HG02870 (cell line): ENCODE measurements around the gene SLC23A3.
A peak's percentile ranks its signal among the peaks of the same experiment; 100 is the strongest.

Experiments
- ATAC-seq: cut with Tn5 transposase; IDR thresholded peaks from one replicate; pipeline ENCODE4 v1.9.1; 2021; ENCODE audit warnings: mild to moderate bottlenecking, moderate library complexity; ENCODE audit not compliant: unreplicated experiment

The SLC23A3 gene

DNA sequence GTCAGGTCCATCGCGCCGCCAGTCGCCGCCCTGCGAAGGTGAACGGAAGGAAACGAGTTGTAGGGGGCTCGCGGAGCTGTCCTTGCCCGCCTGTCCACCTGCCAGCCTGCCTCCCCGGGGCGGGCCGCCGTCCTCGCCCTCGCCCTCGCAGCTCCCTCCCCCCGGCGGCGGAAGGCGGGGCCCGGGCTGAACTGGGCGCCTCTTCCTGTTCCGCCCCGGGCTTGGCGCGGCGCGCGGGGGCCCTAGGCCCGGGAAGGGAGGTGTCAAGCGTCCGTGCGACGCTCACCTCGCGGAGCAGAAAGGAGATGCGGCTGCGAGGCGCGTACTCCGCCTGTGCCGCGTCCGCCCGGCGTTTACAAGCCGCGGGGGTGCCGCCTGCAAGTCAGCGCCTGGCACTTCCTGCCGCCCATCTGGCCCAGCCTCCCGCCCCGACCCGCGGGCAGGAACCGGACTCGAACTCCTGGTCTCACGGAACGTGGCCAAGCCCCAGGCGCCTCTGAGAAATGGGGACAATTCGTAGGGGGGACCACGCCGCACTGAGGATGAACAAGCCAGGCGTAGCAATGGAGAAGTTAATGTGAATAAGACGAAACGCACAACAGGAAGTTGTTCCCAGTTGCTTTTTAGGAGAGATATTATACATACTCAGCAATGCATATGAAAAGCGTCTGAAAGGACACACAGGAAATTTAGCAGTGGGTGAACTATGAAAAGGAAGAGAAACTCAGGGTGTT, 7.2 kb upstream of the SLC23A3 start, which contains the start of gene CNPPD1:
Gene CNPPD1, minus strand, starts transcription at position 108 of the 734 bp plus-strand sequence. Its CDS starts 97 bp downstream, at position 11.
- peak; percentile 67 for ATAC-seq

DNA sequence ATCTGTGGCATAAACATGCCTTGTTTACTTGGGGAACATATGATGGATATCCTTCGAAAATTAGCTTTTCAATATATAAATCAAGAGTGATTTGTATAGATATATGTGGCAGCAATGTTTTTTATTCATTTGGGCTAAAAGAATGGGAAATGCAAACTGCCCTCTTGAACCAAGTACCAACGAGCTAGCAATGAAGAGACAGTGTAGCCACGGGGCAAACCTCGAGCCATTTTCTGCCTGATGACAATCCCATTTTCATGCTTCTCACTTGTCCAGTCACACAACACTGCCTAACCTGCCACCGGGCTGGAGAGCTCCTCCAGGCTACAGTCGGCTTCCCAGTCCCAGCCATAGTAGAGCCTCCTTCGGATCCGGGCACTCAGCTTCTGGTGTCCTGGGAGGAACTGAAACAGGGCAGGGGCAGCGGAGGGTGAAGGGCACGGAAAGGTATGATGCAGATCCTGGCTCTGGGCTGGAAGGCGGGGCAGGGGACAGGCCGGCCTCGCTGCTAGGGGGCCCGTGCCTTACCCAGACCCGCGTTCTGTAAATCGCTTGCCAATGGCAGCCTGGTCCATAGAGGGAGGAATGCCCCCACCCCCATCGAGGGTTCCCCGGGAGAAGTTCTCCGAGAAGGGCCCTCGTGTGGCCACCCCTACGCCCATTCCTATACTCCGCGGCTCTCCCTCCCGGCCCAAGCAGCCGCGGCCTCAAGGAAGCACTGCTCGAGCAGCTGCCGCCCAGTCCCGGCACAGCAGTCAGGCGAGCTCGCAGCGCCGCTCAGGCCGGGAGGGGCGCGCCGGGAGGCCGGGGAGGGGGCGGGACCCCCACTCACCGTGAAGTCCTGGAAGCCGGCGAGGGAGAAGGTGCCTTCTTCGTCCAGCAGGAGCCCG, 6.3 kb upstream of the SLC23A3 start:
- ATAC-seq: peak; percentile 15

GRCh38 chr2:219175486-219175885, 5.7 kb upstream of the SLC23A3 start:
- ATAC-seq: no peak

GRCh38 chr2:219174801-219175200, 5.0 kb upstream of the SLC23A3 start:
- ATAC-seq: no peak

- no peak for ATAC-seq
These were observed 4.3 kb upstream of the SLC23A3 start for GRCh38 chr2:219174146-219174545.

GRCh38 chr2:219173176-219173575, 3.3 kb upstream of the SLC23A3 start:
- no peak for ATAC-seq

GRCh38 chr2:219172231-219173154, 2.7 kb upstream of the SLC23A3 start:
- no peak for ATAC-seq

DNA sequence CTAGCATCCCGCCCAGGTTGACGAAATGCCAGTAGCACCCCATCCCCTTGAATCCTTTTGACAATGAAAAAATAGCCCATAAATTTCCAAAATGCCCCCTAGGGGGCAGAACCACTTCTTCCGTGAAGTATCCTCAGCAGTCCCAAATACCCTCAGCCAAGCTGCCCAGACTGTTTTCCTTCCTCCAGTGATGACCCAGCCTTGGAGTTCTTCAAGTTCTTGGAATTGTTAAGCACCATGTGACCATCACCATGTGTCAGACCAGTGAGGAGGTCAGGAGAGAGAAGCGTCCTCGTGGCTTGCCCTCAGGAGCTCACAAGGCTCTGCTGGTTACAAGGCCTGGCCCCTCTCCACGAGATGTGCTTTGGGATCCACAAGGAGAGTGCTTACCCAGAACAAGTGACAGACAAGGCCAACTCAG, 1.4 kb upstream of the SLC23A3 start:
- ATAC-seq: no peak

DNA sequence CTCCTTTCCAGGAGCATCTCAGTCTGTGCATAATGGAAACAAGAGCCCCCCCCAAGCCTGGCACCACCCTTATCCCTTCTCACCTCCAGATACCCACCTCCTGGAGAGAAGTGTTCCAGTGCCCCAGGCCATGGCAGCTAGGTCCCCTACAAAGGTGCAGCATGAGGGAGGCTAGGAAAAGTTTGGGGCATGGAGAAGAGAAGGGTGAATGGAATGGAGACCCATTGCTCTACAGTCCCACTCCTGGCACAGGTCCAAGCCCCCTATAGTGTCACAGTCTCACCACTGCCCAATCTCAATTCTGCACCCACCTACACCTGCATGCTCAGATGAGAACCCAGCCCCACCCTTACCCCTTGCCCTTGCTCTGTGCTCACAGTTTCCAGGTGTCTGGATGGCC, 897 bp downstream of the SLC23A3 start:
- ATAC-seq: no peak

GRCh38 chr2:219168526-219168925, 1.3 kb downstream of the SLC23A3 start:
- ATAC-seq: no peak

DNA sequence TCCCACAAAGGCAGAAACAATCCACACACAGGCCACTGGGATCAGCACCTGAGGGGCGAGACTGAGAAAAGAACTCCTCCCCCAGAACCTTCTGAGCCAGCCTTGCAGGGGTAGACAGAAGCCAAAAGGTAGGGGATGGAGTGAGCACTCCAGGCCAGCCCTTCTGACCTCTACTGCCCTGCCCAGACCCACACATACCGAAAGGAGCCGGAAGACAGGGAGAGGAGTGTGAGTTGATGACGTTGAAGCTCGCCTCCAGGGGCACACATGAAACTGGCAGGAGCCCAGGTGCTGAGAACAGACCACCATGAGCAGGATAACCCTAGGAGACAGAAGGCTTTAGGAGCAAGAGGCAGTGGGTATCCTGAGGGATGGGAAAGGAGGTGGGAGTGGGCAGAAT, 1.8 kb downstream of the SLC23A3 start:
- no peak for ATAC-seq

DNA sequence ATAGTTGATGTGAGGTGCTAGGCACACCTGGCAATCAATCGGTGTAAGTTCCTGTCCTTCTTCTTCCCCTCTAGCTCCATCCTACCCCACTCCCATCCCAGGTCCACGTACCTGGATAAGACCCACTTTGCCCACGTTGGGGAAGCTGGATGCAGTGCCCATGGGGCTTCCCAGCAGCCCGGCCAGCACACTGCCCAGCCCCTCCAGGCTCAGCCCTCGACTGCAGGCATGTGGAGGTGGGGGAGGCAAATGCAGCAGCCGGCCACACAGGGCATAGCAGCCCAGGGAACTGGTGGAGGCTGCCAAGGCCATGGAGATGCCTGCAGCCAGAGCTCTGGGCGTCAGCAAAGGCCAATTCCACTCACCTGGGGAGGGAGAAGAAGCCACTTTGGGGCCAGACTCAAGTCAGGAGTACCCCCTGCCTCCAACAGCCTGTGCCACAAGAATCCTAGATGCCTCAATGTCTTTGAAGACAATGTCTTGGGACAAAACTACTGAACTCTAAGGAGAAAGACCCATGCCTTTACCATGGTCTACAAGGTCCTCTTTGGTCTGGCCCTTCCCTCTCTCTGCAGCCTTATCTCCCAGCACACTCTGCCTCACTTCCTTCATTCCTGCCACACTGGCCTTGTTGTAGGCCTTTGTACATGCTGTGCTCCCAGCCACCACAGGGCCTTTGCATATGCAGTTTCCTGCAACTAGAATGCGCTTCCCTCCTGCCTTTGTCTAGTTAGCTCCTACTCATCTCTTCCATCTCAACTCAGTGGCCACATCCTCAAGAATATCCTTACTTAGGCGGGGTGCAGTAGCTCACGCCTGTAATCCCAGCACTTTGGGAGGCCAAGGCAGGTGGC, 4.5 kb downstream of the SLC23A3 start:
- ATAC-seq: no peak

- ATAC-seq: no peak
These were observed 6.7 kb downstream of the SLC23A3 start for GRCh38 chr2:219163156-219163555.

DNA sequence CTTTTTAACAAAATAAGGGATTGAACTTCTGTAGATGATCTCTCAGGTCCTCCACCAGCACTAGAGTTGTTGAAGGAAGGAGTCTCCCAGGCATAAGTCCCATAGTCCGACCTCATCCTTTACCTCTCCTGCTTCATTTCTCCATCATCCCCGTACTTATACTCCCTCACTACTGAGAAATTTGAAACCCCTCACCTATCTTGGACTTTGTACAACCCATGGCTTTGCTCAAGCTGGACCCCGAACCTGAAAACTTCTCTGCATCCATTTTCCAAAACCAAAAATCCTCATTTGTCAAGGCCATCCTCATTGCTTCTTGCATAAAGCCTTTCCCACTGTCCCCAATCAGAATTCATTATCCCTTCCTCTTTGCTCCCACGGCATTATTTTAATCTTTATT, 8.7 kb downstream of the SLC23A3 start:
- ATAC-seq: no peak

GRCh38 chr2:219160186-219161017, 9.4 kb downstream of the SLC23A3 start, which contains the start of gene NHEJ1:
Gene NHEJ1 (minus strand): TSS chr2:219160815. CDS start chr2:219158362, 2,453 bp downstream.
- ATAC-seq: peak; percentile 85

DNA sequence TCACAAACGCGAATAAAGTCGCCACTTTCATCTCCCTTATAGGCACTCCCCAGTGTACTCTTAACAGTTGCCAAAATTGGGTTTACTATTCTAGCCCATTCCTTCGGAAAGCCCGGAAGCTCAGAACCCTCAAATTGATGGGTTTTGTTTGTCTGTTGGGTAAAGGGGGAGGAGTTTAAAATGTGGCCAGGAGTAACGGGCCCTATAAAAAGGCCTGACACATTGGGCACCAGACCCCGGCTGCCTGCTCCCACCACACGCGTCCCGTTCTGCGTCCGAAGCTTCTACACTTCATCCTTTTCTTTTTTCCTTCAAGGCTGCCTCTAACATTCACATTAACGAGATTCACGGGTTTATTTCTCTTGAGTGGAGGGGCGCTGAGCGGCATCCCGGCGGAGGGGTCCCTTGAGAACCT, 10.1 kb downstream of the SLC23A3 start:
- ATAC-seq: no peak

DNA sequence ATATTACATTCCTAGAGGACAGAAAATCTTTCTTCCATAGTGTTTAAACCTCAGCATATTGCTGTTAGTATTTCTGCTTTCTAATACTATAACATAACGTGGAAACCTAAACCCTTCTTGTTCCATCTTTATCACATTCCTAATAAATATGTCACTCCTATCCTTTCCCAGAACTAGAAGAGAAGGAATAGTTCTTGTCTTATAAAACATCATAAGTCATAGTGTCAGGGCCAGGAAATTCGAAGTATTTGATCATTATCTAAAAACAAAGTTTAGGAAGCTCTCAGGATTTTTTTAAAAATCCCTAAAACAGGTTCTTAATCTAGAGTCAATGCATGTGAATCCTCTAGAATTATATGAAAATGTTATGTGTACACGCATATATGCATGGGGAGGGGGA, 11.2 kb downstream of the SLC23A3 start:
- ATAC-seq: no peak

GRCh38 chr2:219158025-219158424, 11.8 kb downstream of the SLC23A3 start:
- no peak for ATAC-seq

DNA sequence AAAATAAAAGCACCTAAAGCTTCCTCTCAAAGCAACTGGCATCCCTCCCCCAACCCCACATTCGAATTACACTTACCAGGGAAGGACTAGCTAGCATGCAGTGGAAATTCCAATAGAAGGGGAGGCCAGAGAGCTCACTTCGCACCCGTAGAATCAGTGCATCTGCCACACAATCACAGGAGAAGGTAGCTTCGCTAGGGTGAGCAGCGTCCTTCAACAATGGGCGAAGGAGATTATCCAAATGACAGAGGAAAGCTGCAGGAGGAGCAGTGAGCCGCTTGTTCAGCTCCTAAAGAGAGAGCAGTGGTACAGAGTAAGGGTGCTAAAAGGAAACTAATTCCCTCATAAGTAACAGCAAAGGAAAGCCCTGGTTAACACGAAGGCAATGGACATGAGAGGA, 12.4 kb downstream of the SLC23A3 start:
- ATAC-seq: no peak
